ENCODE results near the gene GJD2.

Gene GJD2

GRCh38 chr15:34789326-34789725 is 34.5 kb upstream of the GJD2 start:
- H4K20me1 ChIP-seq (ENCODE audit: insufficient read depth, low read length, poor library complexity, severe bottlenecking): no peaks in the 10 kb centered on the region
- no peaks in the 10 kb centered on the region for H3F3A ChIP-seq (ENCODE audit: low read depth)
- H3K27me3 ChIP-seq (ENCODE audit: insufficient read depth, low read length, poor library complexity, severe bottlenecking): no peaks in the 10 kb centered on the region
- H3K4me3 ChIP-seq (ENCODE audit: low read length, poor library complexity, severe bottlenecking): no peak overlapping the region
- TF ChIP-seq CTCF (conservative IDR thresholded peaks at IDR 0.05; ENCODE audit: low read length): no peak
- TF ChIP-seq EZH2phosphoT487 (IDR thresholded peaks at IDR 0.05; ENCODE audit: borderline replicate concordance): no peak
- H3K36me3 ChIP-seq (ENCODE audit: insufficient read depth, low read length): no peaks in the 10 kb centered on the region
- H3K9ac ChIP-seq (ENCODE audit: low read depth, low read length, poor library complexity, severe bottlenecking): no peak overlapping the region
- no peaks in the 10 kb centered on the region for H3K9me3 ChIP-seq (ENCODE audit: insufficient read depth, low read depth, low read length)
- no peak overlapping the region for H3K4me2 ChIP-seq (ENCODE audit: low read depth, low read length, poor library complexity, severe bottlenecking)
- no peaks in the 10 kb centered on the region for H3K9me2 ChIP-seq (replicated peaks; ENCODE audit: low read depth, low read length)
- no peaks in the 10 kb centered on the region for H3K79me2 ChIP-seq (ENCODE audit: insufficient read depth, low read length)
- no peak overlapping the region for H2AFZ ChIP-seq (ENCODE audit: low read length)
- no peaks in the 10 kb centered on the region for H3K4me1 ChIP-seq (ENCODE audit: insufficient read depth, low read length, poor library complexity, severe bottlenecking)

GRCh38 chr15:34786206-34786605 is 31.4 kb upstream of the GJD2 start:
- Histone ChIP-seq H3F3A (ENCODE audit: low read depth) (no peaks in the 10 kb centered on the region), H3K9me3 (ENCODE audit: insufficient read depth, low read depth, low read length) (no peaks in the 10 kb centered on the region), H4K20me1 (ENCODE audit: insufficient read depth, low read length, poor library complexity, severe bottlenecking) (no peaks in the 10 kb centered on the region), H3K79me2 (ENCODE audit: insufficient read depth, low read length) (no peaks in the 10 kb centered on the region), H3K9me2 (replicated peaks; ENCODE audit: low read depth, low read length) (0 out of 2 replicates have a peak, but pooled peaks cover 6% of the 10 kb centered on the region), H3K9ac (ENCODE audit: low read depth, low read length, poor library complexity, severe bottlenecking) (no peak overlapping the region), H2AFZ (ENCODE audit: low read length) (no peak overlapping the region), H3K4me3 (ENCODE audit: low read length, poor library complexity, severe bottlenecking) (no peak overlapping the region), H3K27me3 (ENCODE audit: insufficient read depth, low read length, poor library complexity, severe bottlenecking) (no peaks in the 10 kb centered on the region), H3K4me2 (ENCODE audit: low read depth, low read length, poor library complexity, severe bottlenecking) (no peak overlapping the region), H3K4me1 (ENCODE audit: insufficient read depth, low read length, poor library complexity, severe bottlenecking) (no peaks in the 10 kb centered on the region), H3K36me3 (ENCODE audit: insufficient read depth, low read length) (no peaks in the 10 kb centered on the region)
- TF ChIP-seq EZH2phosphoT487 (IDR thresholded peaks at IDR 0.05; ENCODE audit: borderline replicate concordance): no peak
- TF ChIP-seq CTCF (conservative IDR thresholded peaks at IDR 0.05; ENCODE audit: low read length): no peak

- H3K9me3 ChIP-seq (ENCODE audit: insufficient read depth, low read depth, low read length): no peaks in the 10 kb centered on the region
- H3K9ac ChIP-seq (ENCODE audit: low read depth, low read length, poor library complexity, severe bottlenecking): no peak overlapping the region
- H3F3A ChIP-seq (ENCODE audit: low read depth): no peaks in the 10 kb centered on the region
- TF ChIP-seq CTCF (conservative IDR thresholded peaks at IDR 0.05; ENCODE audit: low read length): no peak
- no peak for TF ChIP-seq EZH2phosphoT487 (IDR thresholded peaks at IDR 0.05; ENCODE audit: borderline replicate concordance)
- no peaks in the 10 kb centered on the region for H3K36me3 ChIP-seq (ENCODE audit: insufficient read depth, low read length)
- H3K9me2 ChIP-seq (replicated peaks; ENCODE audit: low read depth, low read length): 0 out of 2 replicates have a peak, but pooled peaks cover 6% of the 10 kb centered on the region
- no peaks in the 10 kb centered on the region for H3K79me2 ChIP-seq (ENCODE audit: insufficient read depth, low read length)
- no peaks in the 10 kb centered on the region for H3K4me1 ChIP-seq (ENCODE audit: insufficient read depth, low read length, poor library complexity, severe bottlenecking)
- H3K27me3 ChIP-seq (ENCODE audit: insufficient read depth, low read length, poor library complexity, severe bottlenecking): no peaks in the 10 kb centered on the region
- no peak overlapping the region for H3K4me3 ChIP-seq (ENCODE audit: low read length, poor library complexity, severe bottlenecking)
- H4K20me1 ChIP-seq (ENCODE audit: insufficient read depth, low read length, poor library complexity, severe bottlenecking): no peaks in the 10 kb centered on the region
- no peak overlapping the region for H2AFZ ChIP-seq (ENCODE audit: low read length)
- no peak overlapping the region for H3K4me2 ChIP-seq (ENCODE audit: low read depth, low read length, poor library complexity, severe bottlenecking)
These were observed 29.2 kb upstream of the GJD2 start for GRCh38 chr15:34783991-34784390.

All from Loucy (cell line).